ENCODE measurements around the gene KCNC1.

KCNC1 gene

GRCh38 chr11:17811352-17811751 is 76.8 kb downstream of the KCNC1 start:
- Histone ChIP-seq H3K9ac (ENCODE audit: low read length) (no peak overlapping the region), H3K9me2 (ENCODE audit: low read depth, low read length) (no peaks in the 10 kb centered on the region), H3K4me2 (ENCODE audit: low read length) (no peak overlapping the region), H3K4me3 (ENCODE audit: low read depth, low read length, poor library complexity, severe bottlenecking) (no peak overlapping the region), H3F3A (ENCODE audit: insufficient read depth, low read length) (no peaks in the 10 kb centered on the region), H2AFZ (ENCODE audit: low read length) (no peak overlapping the region), H3K36me3 (ENCODE audit: insufficient read depth, low read length) (no peaks in the 10 kb centered on the region; the same call in 1 of the 2 replicates), H3K9me3 (ENCODE audit: low read length) (no peaks in the 10 kb centered on the region), H4K20me1 (ENCODE audit: insufficient read depth, low read length) (no peaks in the 10 kb centered on the region), H3K79me2 (ENCODE audit: insufficient read depth, low read length) (no peaks in the 10 kb centered on the region), H3K27me3 (ENCODE audit: insufficient read depth, low read length) (no peaks in the 10 kb centered on the region), H3K4me1 (ENCODE audit: insufficient read depth, low read length, severe bottlenecking) (no peaks in the 10 kb centered on the region), H3K27ac (ENCODE audit: low read depth, low read length, poor library complexity, severe bottlenecking) (no peak overlapping the region)
- TF ChIP-seq CTCF (IDR thresholded peaks at IDR 0.05; ENCODE audit: low read length) (no peak), EZH2 (IDR thresholded peaks at IDR 0.05; ENCODE audit: borderline replicate concordance, low read length) (no peak)

DNA sequence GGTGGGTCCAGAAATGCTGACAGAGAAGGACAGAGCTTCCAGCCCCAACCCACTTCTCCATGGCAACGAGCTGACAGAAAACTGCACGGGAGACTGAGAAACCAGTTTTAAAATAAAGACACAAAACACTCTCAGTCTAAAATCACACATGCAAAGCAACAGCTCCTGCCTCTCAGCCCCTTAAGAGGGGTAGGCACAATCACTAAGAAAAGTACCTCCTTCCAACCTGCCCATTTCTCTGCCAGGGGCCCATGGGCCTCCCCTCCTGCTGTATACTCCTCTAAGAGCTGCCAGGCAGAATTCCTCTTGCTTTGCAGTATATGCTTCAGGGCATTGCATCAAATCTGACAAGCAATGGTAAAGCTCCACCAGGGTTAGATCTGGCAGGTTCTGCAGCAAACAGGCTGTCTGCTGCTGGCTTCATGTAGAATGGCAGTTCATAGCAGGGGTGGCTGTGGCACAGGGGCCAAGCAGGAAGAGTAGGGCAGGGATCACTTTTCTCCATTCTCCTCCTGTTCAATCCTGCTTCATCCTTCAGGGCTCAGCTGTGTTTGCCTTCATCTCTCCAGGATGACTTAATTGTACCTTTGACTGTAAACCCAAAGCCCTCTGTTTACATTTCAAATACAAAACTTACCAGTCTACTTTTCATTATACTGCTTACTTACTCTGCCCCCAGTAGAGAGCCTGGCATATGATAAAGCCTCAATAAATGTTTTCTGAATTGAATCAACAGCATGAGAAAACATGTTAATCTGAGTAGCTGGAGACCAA is 77.7 kb downstream of the KCNC1 start:
- no peak overlapping the region for H2AFZ ChIP-seq (ENCODE audit: low read length)
- H3K27me3 ChIP-seq (ENCODE audit: insufficient read depth, low read length), result no peaks in the 10 kb centered on the region
- no peak overlapping the region for H3K4me3 ChIP-seq (ENCODE audit: low read depth, low read length, poor library complexity, severe bottlenecking)
- no peaks in the 10 kb centered on the region; the same call in 1 of the 2 replicates for H3K36me3 ChIP-seq (ENCODE audit: insufficient read depth, low read length)
- no peaks in the 10 kb centered on the region for H3K9me2 ChIP-seq (ENCODE audit: low read depth, low read length)
- no peaks in the 10 kb centered on the region for H3K9me3 ChIP-seq (ENCODE audit: low read length)
- TF ChIP-seq CTCF (IDR thresholded peaks at IDR 0.05; ENCODE audit: low read length), result no peak
- TF ChIP-seq EZH2 (IDR thresholded peaks at IDR 0.05; ENCODE audit: borderline replicate concordance, low read length), result no peak
- no peaks in the 10 kb centered on the region for H3K4me1 ChIP-seq (ENCODE audit: insufficient read depth, low read length, severe bottlenecking)
- no peak overlapping the region for H3K4me2 ChIP-seq (ENCODE audit: low read length)
- no peaks in the 10 kb centered on the region for H4K20me1 ChIP-seq (ENCODE audit: insufficient read depth, low read length)
- H3F3A ChIP-seq (ENCODE audit: insufficient read depth, low read length), result no peaks in the 10 kb centered on the region
- H3K79me2 ChIP-seq (ENCODE audit: insufficient read depth, low read length), result no peaks in the 10 kb centered on the region
- H3K27ac ChIP-seq (ENCODE audit: low read depth, low read length, poor library complexity, severe bottlenecking), result no peak overlapping the region
- H3K9ac ChIP-seq (ENCODE audit: low read length), result no peak overlapping the region

DNA sequence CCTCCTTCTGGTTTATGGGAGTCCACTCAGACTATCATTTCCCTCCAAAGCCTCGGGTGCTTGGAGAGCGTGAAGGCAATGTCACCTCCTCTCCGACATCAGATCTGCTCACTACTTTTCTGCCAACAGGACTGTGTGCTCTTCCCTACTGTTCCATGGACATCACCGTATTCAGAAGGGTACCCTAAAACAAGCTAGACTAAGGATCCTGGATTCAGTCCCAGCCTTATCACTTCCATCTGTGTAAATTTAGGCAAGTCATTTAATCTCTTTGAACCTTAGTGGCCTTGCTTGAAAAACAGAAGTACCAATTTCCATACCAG is 78.2 kb downstream of the KCNC1 start:
- H3K27ac ChIP-seq (ENCODE audit: low read depth, low read length, poor library complexity, severe bottlenecking), result no peak overlapping the region
- H3K9me2 ChIP-seq (ENCODE audit: low read depth, low read length), result no peaks in the 10 kb centered on the region
- no peaks in the 10 kb centered on the region for H3F3A ChIP-seq (ENCODE audit: insufficient read depth, low read length)
- no peak overlapping the region for H3K9ac ChIP-seq (ENCODE audit: low read length)
- H3K27me3 ChIP-seq (ENCODE audit: insufficient read depth, low read length), result no peaks in the 10 kb centered on the region
- no peaks in the 10 kb centered on the region for H3K4me1 ChIP-seq (ENCODE audit: insufficient read depth, low read length, severe bottlenecking)
- H4K20me1 ChIP-seq (ENCODE audit: insufficient read depth, low read length), result no peaks in the 10 kb centered on the region
- no peak overlapping the region for H2AFZ ChIP-seq (ENCODE audit: low read length)
- no peaks in the 10 kb centered on the region for H3K9me3 ChIP-seq (ENCODE audit: low read length)
- H3K36me3 ChIP-seq (ENCODE audit: insufficient read depth, low read length), result no peaks in the 10 kb centered on the region; the same call in 1 of the 2 replicates
- no peak overlapping the region for H3K4me2 ChIP-seq (ENCODE audit: low read length)
- H3K79me2 ChIP-seq (ENCODE audit: insufficient read depth, low read length), result no peaks in the 10 kb centered on the region
- no peak overlapping the region for H3K4me3 ChIP-seq (ENCODE audit: low read depth, low read length, poor library complexity, severe bottlenecking)
- TF ChIP-seq EZH2 (IDR thresholded peaks at IDR 0.05; ENCODE audit: borderline replicate concordance, low read length), result no peak
- no peak for TF ChIP-seq CTCF (IDR thresholded peaks at IDR 0.05; ENCODE audit: low read length)

Measured in OCI-LY1 (cell line).